Endothelial cell (in vitro differentiated cells): ENCODE measurements around the gene SLC25A5. TPM values are rescaled to one million over a fixed set of nuclear protein-coding genes. Genes with fewer than 3 reads are reported as not detected.
"Not testable (repeated sequence)": the region's sequence is repeated elsewhere in the genome, so short reads cannot be mapped to it uniquely, and the experiment has no call there.

ENCODE experiments used
- DNase-seq: peaks from one replicate; pipeline ENCODE4 v3.0.0; 2021; ENCODE audit warnings: low spot score
- H3K27ac Mint-ChIP-seq: one replicate; pipeline ENCODE4 v1.8.0; 2021; ENCODE audit warnings: mixed read lengths, inconsistent platforms; ENCODE audit not compliant: unreplicated experiment
- H3K27me3 Mint-ChIP-seq: one replicate; pipeline ENCODE4 v1.8.0; 2021; ENCODE audit warnings: mild to moderate bottlenecking, moderate library complexity, mixed read lengths, inconsistent platforms; ENCODE audit not compliant: unreplicated experiment
- H3K36me3 Mint-ChIP-seq: one replicate; pipeline ENCODE4 v1.8.0; 2021; ENCODE audit warnings: mild to moderate bottlenecking, low read depth, mixed read lengths, inconsistent platforms; ENCODE audit not compliant: unreplicated experiment
- H3K4me1 Mint-ChIP-seq: one replicate; pipeline ENCODE4 v1.8.0; 2021; ENCODE audit warnings: mild to moderate bottlenecking, mixed read lengths, inconsistent platforms; ENCODE audit not compliant: unreplicated experiment
- H3K4me3 Mint-ChIP-seq: one replicate; pipeline ENCODE4 v1.8.0; 2021; ENCODE audit warnings: mild to moderate bottlenecking, mixed read lengths, inconsistent platforms; ENCODE audit not compliant: unreplicated experiment
- H3K9me3 Mint-ChIP-seq: one replicate; pipeline ENCODE4 v1.8.0; 2021; ENCODE audit warnings: mixed read lengths, inconsistent platforms; ENCODE audit not compliant: unreplicated experiment
- total RNA-seq: library from RNA; stranded (reverse); fragmentation: NEBNext Ultra II Directional; extraction: Animal tissue kit (Norgen Biotek cat#: 25700); gene quantifications from one replicate; pipeline ENCODE4 v1.2.1, GENCODE V29; 2021; ENCODE audit not compliant: unreplicated experiment
- TF ChIP-seq, protein P1 (sequence below): fragments of 200-600 bp; sonication (generic); IDR thresholded peaks from one replicate; pipeline ENCODE4 v1.5.0; 2021; ENCODE audit warnings: antibody characterized with exemption; ENCODE audit not compliant: unreplicated experiment

The SLC25A5 gene
- total RNA-seq, 1 donor from 2014 or later, result 305 TPM

DNA sequence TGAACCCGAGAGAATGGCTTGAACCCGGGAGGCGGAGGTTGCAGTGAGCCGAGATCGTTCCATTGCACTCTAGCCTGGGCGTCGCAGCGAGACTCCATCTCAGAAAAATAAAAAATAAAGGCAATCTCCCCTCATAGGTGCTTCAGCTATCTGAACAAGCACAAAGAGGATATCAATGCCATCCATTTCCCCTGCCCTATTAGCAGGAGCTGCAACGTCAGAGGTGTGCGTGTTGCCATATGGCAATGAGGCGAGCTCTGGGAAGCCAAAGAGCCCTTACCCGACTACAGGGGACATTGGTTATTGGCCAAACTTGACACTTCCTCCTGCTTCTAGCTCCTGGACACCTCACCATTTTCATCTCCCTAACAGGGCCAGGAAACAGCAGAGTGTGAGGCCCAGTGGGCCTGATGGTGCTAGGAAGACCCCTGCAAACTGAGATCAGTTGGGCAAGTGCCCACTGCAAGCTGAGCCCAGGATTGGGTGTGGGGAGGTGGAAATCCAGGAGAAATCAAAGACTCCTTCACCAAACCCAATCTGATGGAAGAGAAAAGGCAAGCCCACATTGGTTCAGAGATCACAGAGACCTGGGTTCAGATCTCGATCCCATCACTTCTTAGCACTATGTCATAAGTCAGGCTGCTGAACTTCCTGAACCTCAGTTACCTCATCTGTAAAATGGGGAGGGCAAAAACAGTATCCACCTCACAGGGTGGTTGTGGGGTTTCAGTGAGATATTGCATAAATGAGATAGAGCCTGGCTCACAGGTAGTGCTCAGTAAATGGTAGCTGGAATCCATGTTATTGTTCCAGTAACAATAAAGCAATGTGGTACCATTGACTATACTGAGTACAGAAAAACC is 21.2 kb downstream of the SLC25A5 start:
- no peak overlapping the region for H3K4me3 Mint-ChIP-seq
- TF ChIP-seq, protein P1, sequence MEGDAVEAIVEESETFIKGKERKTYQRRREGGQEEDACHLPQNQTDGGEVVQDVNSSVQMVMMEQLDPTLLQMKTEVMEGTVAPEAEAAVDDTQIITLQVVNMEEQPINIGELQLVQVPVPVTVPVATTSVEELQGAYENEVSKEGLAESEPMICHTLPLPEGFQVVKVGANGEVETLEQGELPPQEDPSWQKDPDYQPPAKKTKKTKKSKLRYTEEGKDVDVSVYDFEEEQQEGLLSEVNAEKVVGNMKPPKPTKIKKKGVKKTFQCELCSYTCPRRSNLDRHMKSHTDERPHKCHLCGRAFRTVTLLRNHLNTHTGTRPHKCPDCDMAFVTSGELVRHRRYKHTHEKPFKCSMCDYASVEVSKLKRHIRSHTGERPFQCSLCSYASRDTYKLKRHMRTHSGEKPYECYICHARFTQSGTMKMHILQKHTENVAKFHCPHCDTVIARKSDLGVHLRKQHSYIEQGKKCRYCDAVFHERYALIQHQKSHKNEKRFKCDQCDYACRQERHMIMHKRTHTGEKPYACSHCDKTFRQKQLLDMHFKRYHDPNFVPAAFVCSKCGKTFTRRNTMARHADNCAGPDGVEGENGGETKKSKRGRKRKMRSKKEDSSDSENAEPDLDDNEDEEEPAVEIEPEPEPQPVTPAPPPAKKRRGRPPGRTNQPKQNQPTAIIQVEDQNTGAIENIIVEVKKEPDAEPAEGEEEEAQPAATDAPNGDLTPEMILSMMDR, result no peak

DNA sequence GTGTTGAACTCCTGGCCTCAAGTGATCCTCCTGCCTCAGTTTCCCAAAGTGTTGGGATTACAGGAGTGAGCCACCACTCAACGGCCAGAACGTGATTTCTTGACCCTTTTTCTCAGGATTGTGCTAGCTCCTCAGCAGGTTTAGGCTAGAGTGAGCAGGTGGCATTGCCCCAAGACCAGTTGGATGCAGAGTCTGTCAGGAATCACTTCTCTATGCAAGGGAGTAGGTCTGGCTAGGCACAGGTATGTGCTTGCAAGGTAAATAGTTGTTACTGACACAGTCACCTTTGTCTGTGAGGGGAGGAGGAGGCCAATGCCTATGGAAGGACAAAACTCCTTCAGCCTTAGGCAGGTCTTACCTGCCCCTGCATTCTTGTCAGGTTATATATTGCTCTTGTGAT is 24.2 kb downstream of the SLC25A5 start:
- Mint-ChIP-seq H3K27ac (no peak overlapping the region), H3K9me3 (no peaks in the 10 kb centered on the region), H3K4me3 (no peak overlapping the region), H3K4me1 (no peaks in the 10 kb centered on the region), H3K36me3 (no peaks in the 10 kb centered on the region), H3K27me3 (peaks cover 1% of the 10 kb centered on the region)
- TF ChIP-seq, protein P1, result no peak
- no peak for DNase-seq

More for the DNA sequence above, 21.2 kb downstream of the SLC25A5 start:
- peaks cover 4% of the 10 kb centered on the region for H3K27me3 Mint-ChIP-seq
- no peaks in the 10 kb centered on the region for H3K4me1 Mint-ChIP-seq
- H3K36me3 Mint-ChIP-seq, result no peaks in the 10 kb centered on the region
- no peak for DNase-seq
- no peaks in the 10 kb centered on the region for H3K9me3 Mint-ChIP-seq
- H3K27ac Mint-ChIP-seq, result no peak overlapping the region

DNA sequence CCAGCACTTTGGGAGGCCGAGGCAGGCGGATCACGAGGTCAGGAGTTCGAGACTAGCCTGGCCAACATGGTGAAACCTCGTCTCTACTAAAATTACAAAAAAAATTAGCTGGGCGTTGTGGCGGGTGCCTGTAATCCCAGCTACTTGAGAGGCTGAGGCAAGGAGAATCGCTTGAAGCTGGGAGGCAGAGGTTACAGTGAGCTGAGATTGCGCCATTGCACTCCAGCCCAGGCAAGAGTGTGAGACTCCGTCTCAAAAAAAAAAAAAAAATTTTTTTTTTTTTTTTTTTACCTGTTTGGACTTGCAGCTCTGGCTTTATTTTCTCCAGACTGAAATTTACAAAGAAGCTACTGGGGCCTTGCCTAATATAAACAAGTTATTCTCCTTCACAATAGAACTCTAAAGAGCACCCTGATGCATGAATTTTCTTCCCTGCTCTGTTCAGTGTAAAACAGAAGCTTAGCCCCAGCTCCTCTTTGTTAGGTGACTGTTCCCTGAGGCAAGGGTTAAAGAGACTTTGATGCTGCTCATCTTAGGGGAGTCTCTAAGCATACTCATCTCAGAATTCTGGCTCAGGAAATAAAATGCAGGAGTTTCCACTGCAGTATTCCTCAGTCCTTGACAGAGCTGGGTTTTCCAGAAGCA is 25.7 kb downstream of the SLC25A5 start:
- DNase-seq, H3K9me3 Mint-ChIP-seq, H3K36me3 Mint-ChIP-seq, H3K4me3 Mint-ChIP-seq, H3K27me3 Mint-ChIP-seq, H3K27ac Mint-ChIP-seq, H3K4me1 Mint-ChIP-seq: not testable (repeated sequence)

DNA sequence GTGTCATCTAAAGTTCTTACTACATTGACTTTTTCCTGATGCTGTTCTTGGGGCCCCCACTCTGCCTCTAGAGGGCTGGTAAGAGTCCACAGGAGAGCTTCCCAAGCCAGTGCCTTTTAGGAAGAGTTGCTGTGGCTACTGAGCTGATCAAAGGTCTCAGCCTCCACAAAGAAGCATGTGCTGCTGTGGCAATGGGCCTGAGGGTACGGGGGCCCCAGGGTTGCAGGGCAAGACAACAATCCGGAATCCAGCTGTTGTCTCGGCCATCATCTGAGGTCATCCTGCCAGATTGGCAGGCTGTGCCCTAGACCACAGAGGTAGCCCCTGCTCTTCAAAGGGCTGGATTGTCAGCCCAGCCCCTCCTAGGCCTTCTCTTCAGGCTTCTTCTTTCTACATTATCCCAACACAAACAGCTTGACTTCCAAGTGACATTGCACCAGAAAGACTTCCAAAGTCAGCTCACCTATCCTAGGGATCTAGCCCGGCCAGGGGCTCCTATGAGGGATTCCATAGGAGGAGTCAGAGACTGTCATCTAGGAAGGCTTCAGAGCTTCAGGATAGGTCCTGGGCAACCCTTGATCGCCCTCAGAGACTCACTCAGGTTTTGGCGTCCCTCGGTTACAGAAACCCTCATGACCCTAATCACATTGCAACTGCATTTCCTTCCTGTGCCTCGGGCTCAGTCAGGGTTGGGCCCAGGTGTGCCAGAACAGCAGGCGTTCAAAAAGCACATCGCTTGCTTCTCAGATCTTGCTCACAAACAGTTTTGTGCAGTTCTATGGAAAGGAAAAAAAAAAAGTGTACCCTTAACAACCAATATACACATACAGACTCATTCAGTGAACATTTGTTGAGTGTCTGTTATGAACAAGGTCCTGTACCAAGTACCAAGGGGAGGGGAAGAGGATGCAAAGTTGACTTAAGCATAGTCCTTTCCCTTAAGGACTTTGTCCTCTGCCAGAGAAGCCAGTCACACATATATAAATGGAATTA is 27.8 kb downstream of the SLC25A5 start:
- Mint-ChIP-seq H3K4me3 (no peak overlapping the region), H3K36me3 (no peaks in the 10 kb centered on the region), H3K27ac (no peak overlapping the region), H3K27me3 (peaks cover 2% of the 10 kb centered on the region), H3K4me1 (no peaks in the 10 kb centered on the region), H3K9me3 (no peaks in the 10 kb centered on the region)
- TF ChIP-seq, protein P1, result no peak
- DNase-seq, result no peak

DNA sequence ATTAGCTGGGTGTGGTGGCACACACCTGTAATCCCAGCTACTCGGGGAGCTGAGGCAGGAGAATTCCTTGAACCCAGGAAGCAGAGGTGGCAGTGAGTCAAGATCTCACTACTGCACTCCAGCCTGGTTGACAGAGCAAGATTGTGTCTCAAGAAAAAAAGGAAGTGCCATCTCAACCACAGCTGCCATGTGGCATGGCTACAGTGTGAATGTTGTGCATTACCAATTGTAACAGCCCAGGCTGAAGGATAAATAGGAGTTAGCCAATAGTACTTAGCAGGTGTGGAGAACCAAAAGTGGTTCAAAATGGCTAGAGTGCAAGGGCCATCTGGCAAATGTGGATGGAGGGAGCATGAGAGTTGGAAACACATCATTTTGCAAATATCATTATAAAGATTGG is 28.9 kb downstream of the SLC25A5 start:
- Mint-ChIP-seq H3K4me1 (peaks cover 2% of the 10 kb centered on the region), H3K4me3 (no peak overlapping the region), H3K27me3 (peaks cover 6% of the 10 kb centered on the region), H3K36me3 (no peaks in the 10 kb centered on the region), H3K9me3 (no peaks in the 10 kb centered on the region), H3K27ac (no peak overlapping the region)
- TF ChIP-seq, protein P1, result no peak
- no peak for DNase-seq
